Regular cardiac myocyte (primary cell): Measurements from ENCODE around the gene GSN. TPM values are rescaled to one million over a fixed set of nuclear protein-coding genes. Genes with fewer than 3 reads are reported as not detected.

ENCODE experiments used
- total RNA-seq: library from RNA; depleted of rRNA; stranded (reverse); fragments of >200 nt; gene quantifications from 2 replicates; pipeline ENCODE4 v1.2.3, GENCODE V29; 2014

Gene GSN
- total RNA-seq, result 311 and 512 TPM in 2 replicates

GRCh38 chr9:121267689-121268597 lies at the start of gene GSN:
Gene GSN (plus strand): TSS chr9:121268162. CDS start chr9:121301972, 33,810 bp downstream.

DNA sequence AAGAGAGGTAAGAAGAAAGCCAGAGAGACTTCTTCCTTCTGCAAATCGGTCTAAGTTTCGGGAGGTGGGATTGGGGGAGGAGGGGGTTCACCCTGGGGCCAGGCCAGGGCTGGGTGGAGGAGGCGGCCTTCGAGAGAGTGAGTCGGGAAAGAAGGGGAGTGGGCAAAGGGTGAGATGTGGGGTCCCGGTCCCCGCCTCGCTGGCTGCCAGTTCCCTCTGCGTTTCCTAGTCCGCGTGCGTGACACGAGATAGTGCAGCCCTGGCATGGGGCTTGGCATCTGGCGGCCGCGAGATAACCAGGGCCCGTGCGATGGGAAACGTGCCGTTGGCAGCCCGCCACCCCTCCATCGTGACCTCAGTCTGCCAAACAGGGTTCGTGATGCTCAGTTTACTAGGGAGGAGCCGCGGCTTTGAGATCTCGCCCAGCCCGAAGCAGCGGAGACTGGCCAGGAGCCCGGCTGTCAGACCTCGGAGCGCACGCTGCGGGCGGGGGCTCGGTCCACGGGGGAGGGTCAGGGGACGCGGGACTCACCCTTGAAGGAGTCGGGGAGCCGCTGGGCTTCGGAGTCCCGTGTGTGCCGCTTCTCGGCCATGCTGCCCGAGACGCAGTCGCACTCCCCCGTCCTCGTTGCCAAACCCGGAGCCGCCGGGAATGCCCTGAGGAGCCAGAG lies 101.8 kb downstream of the GSN start, which contains the start of gene STOM:
TSS of gene STOM (minus strand) at position 656 of the 671 bp plus-strand sequence. CDS start at position 593, 63 bp downstream.

Other genes starting within 250 kb of the GSN start
- gene C5, start 217.9 kb upstream of the GSN start, total RNA-seq, result 3.7 and 5.2 TPM in 2 replicates
- gene CNTRL, start 193.2 kb upstream of the GSN start, total RNA-seq, result 3.1 and 7.5 TPM in 2 replicates
- 18.9 and 19.4 TPM in 2 replicates for gene RAB14, start 66.3 kb upstream of the GSN start, total RNA-seq
- 102 and 233 TPM in 2 replicates for gene STOM, start 102.1 kb downstream of the GSN start, total RNA-seq
- not detected in 2 replicates for gene GGTA1, start 231.7 kb downstream of the GSN start, total RNA-seq